ENCODE data around the gene IL6ST.

Gene IL6ST

GRCh38 chr5:55913466-55914413 is 81.0 kb downstream of the IL6ST start:
- CTCF ChIA-PET = interaction anchor here (1.2 to 1.9 kb wide), 3 partner anchors 10 to 23 kb away, joined by 4 to 6 read pairs (median 4); no protein-coding TSS in a partner anchor
- POLR2A ChIA-PET = no interaction called here
- DNase-seq (ENCODE audit: extremely low spot score) = peak; percentile 59
- no peak for TF ChIP-seq CTCF (IDR thresholded peaks at IDR 0.05; ENCODE audit: control extremely low read depth, extremely low read depth, low read depth, missing control alignments)

- ChIA-PET POLR2A (interaction anchor here (0.5 kb wide), 1 partner anchor 1602 kb away, joined by 3 read pairs; the partner anchor contains the start of gene ARL15), CTCF (interaction anchor here (1.9 kb wide), 1 partner anchor 24 kb away, joined by 7 read pairs; no protein-coding TSS in a partner anchor)
- DNase-seq (ENCODE audit: extremely low spot score) = no peak
- no peak for TF ChIP-seq CTCF (IDR thresholded peaks at IDR 0.05; ENCODE audit: control extremely low read depth, extremely low read depth, low read depth, missing control alignments)
Measured at GRCh38 chr5:55911784-55912653, 82.7 kb downstream of the IL6ST start.

GRCh38 chr5:55908804-55909203 is 86.0 kb downstream of the IL6ST start:
- POLR2A ChIA-PET = no interaction called here
- no peak for DNase-seq (ENCODE audit: extremely low spot score)
- CTCF ChIA-PET = no interaction called here
- TF ChIP-seq CTCF (IDR thresholded peaks at IDR 0.05; ENCODE audit: control extremely low read depth, extremely low read depth, low read depth, missing control alignments) = no peak

- ChIA-PET CTCF (interaction anchor here (1.5 kb wide), 1 partner anchor 28 kb away, joined by 3 read pairs; no protein-coding TSS in a partner anchor), POLR2A (no interaction called here)
- TF ChIP-seq CTCF (IDR thresholded peaks at IDR 0.05; ENCODE audit: control extremely low read depth, extremely low read depth, low read depth, missing control alignments) = no peak
- DNase-seq (ENCODE audit: extremely low spot score) = no peak
Measured at GRCh38 chr5:55907927-55908326, 86.8 kb downstream of the IL6ST start.

- DNase-seq (ENCODE audit: extremely low spot score) = no peak
- ChIA-PET CTCF (no interaction called here), POLR2A (no interaction called here)
- TF ChIP-seq CTCF (IDR thresholded peaks at IDR 0.05; ENCODE audit: control extremely low read depth, extremely low read depth, low read depth, missing control alignments) = no peak
Measured at GRCh38 chr5:55905251-55905650, 89.5 kb downstream of the IL6ST start.

GRCh38 chr5:55904152-55904551 is 90.6 kb downstream of the IL6ST start:
- DNase-seq (ENCODE audit: extremely low spot score) = no peak
- TF ChIP-seq CTCF (IDR thresholded peaks at IDR 0.05; ENCODE audit: control extremely low read depth, extremely low read depth, low read depth, missing control alignments) = no peak
- ChIA-PET CTCF (interaction anchor here (1.7 kb wide), 1 partner anchor 10 kb away, joined by 6 read pairs; no protein-coding TSS in a partner anchor), POLR2A (no interaction called here)

All from GM10248 (cell line).